ENCODE results near the gene PER3. TPM values are rescaled to one million over a fixed set of nuclear protein-coding genes. Genes with fewer than 3 reads are reported as not detected.

Gene PER3
- total and polyA plus RNA-seq, 10 of the 15 experiments (the other 5 are each of a cell fraction or from before 2014, with no cell fraction given), result 0.06 to 0.64 (median 0.13) TPM; not detected in 1

- Histone ChIP-seq H3K9ac (ENCODE audit: control insufficient read depth, insufficient read depth, low read length) (no peak overlapping the region), H3K27me3 (replicated peaks in 1 of 2; ENCODE audit: control insufficient read depth in 2 of 2, insufficient read depth in 2 of 2, low read length in 1 of 2) (peaks cover 0 to 3% of the 10 kb centered on the region in 2 experiments; a peak in 1 of 4 replicates), H3K36me3 (ENCODE audit: control insufficient read depth in 2 of 2, insufficient read depth in 2 of 2, low read length in 1 of 2) (no peaks in the 10 kb centered on the region), H4K20me1 (ENCODE audit: control insufficient read depth, insufficient read depth) (no peaks in the 10 kb centered on the region), H2AFZ (ENCODE audit: control insufficient read depth, low read depth, low read length) (peak overlapping the region; percentile 77), H3K9me3 (replicated peaks; ENCODE audit: control insufficient read depth, insufficient read depth, low read length) (no peaks in the 10 kb centered on the region), H3K79me2 (ENCODE audit: control insufficient read depth, insufficient read depth, low read length) (no peaks in the 10 kb centered on the region), H3K4me2 (ENCODE audit: control insufficient read depth, insufficient read depth) (peak overlapping the region; percentile 61), H3K4me1 (ENCODE audit: control insufficient read depth, insufficient read depth, low read length) (no peaks in the 10 kb centered on the region), H3K27ac (ENCODE audit: control insufficient read depth, insufficient read depth) (no peak overlapping the region), H3K4me3 (0 out of 2 replicates have a peak overlapping the region, but pooled peaks have one; percentile 14)
- FAIRE-seq, result peak; percentile 18
- TF ChIP-seq NR2F1 (conservative IDR thresholded peaks at IDR 0.05) (no peak), NBN (IDR thresholded peaks at IDR 0.05) (no peak), TAF1 (IDR thresholded peaks at IDR 0.05; ENCODE audit: borderline replicate concordance, low read depth, low read length) (no peak), PRDM15 (CRISPR knock-in tag; IDR thresholded peaks at IDR 0.05) (no peak), PBX3 (IDR thresholded peaks at IDR 0.05; ENCODE audit: insufficient replicate concordance, low read depth, low read length) (no peak), MTA3 (IDR thresholded peaks at IDR 0.05; ENCODE audit: borderline replicate concordance, low read length) (no peak), MYC (IDR thresholded peaks at IDR 0.05; ENCODE audit: insufficient read depth, insufficient read length, insufficient replicate concordance, low read length, severe bottlenecking) (no peak), IKZF1 (conservative IDR thresholded peaks at IDR 0.05) (no peak), PAX8 (IDR thresholded peaks at IDR 0.05) (no peak), ZBED1 (IDR thresholded peaks at IDR 0.05; ENCODE audit: borderline replicate concordance) (no peak), EZH2 (IDR thresholded peaks at IDR 0.05; ENCODE audit: borderline replicate concordance, control insufficient read depth, low read depth, low read length) (no peak), ESRRA (IDR thresholded peaks at IDR 0.05; ENCODE audit: low read length) (no peak), TCF3 (IDR thresholded peaks at IDR 0.05; ENCODE audit: borderline replicate concordance, insufficient read depth, low read depth, low read length) (no peak), TBL1XR1 (IDR thresholded peaks at IDR 0.05; ENCODE audit: low read depth, low read length) (no peak), MXI1 (IDR thresholded peaks at IDR 0.05; ENCODE audit: low read depth, low read length) (no peak), MEF2A (IDR thresholded peaks at IDR 0.05; ENCODE audit: insufficient read depth, low read depth, low read length) (no peak), KAT2A (conservative IDR thresholded peaks at IDR 0.05; ENCODE audit: control insufficient read depth, low read depth, low read length) (no peak)
- intact Hi-C loops (cut with micrococcal nuclease; ENCODE audit: unreplicated experiment) (loop anchor here (5.0 kb wide), 1 partner anchor 148 kb away; no protein-coding TSS in a partner anchor), in situ Hi-C loops (cut with MboI) (no loop called here)
- SMC1A ChIA-PET (ENCODE audit: uncharacterized antibody, unreplicated experiment), result interaction anchor here (2.4 to 4.8 kb wide), 2 partner anchors 15 to 86 kb away, joined by 6 to 55 read pairs; no protein-coding TSS in a partner anchor
- ATAC-seq, result no peak
- no peak for DNase-seq (ENCODE audit: low read depth, low spot score)
- RAD21 ChIA-PET (ENCODE audit: unreplicated experiment), result interaction anchor here (3.4 kb wide), 1 partner anchor 86 kb away, joined by 45 read pairs; no protein-coding TSS in a partner anchor
- POLR2A ChIA-PET, result no interaction called here
- WGBS (ENCODE audit: insufficient coverage, insufficient replicate concordance, low lambda C conversion rate, missing lambda C conversion rate), result 9% methylated on average over 3 of the region's 3 CpGs
- CTCF ChIA-PET, result interaction anchor here (1.1 to 7.9 kb wide), 7 partner anchors 9 to 87 kb away, joined by 3 to 208 read pairs (median 23); partner anchors contain the start of gene VAMP3
- no TSS peak for BruUV-seq (replicated peaks)
Observed at GRCh38 chr1:7754234-7754633, 29.9 kb upstream of the PER3 start.
